D721Med (cell line): ENCODE results near the gene TNIP1.

ENCODE experiments used
- DNase-seq: peaks from one replicate; pipeline ENCODE4 v3.0.0; 2011; ENCODE audit warnings: low spot score; ENCODE audit not compliant: insufficient read length
- FAIRE-seq: peaks from 2 replicates; lab custom pipeline; 2011; peaks lifted over from hg19 to GRCh38; lab: Jason Lieb, UNC
- CTCF ChIP-seq: IDR thresholded peaks from 2 replicates; pipeline ENCODE4 v1.5.1; 2012; ENCODE audit warnings: mild to moderate bottlenecking, control low read depth; ENCODE audit not compliant: insufficient read depth; ENCODE audit errors: missing control alignments

Gene TNIP1

GRCh38 chr5:151036556-151036955, 44.3 kb downstream of the TNIP1 start:
- TF ChIP-seq CTCF: no peak
- DNase-seq (no peak), FAIRE-seq (no peak)

GRCh38 chr5:151034422-151035379, 46.1 kb downstream of the TNIP1 start:
- TF ChIP-seq CTCF: no peak
- no peak for FAIRE-seq
- DNase-seq: no peak

- DNase-seq (no peak), FAIRE-seq (no peak)
- no peak for TF ChIP-seq CTCF
These were observed 47.5 kb downstream of the TNIP1 start for GRCh38 chr5:151033217-151033934.

GRCh38 chr5:151031554-151031953, 49.3 kb downstream of the TNIP1 start:
- DNase-seq (no peak), FAIRE-seq (no peak)
- no peak for TF ChIP-seq CTCF

- TF ChIP-seq CTCF: no peak
- no peak for FAIRE-seq
- DNase-seq: no peak
These were observed 50.5 kb downstream of the TNIP1 start for GRCh38 chr5:151030379-151030778.

GRCh38 chr5:151030056-151030336, 50.8 kb downstream of the TNIP1 start:
- no peak for TF ChIP-seq CTCF
- DNase-seq (no peak), FAIRE-seq (no peak)
